ENCODE results near the gene TERT. TPM values are rescaled to one million over a fixed set of nuclear protein-coding genes. Genes with fewer than 3 reads are reported as not detected.

The TERT gene
- total and polyA plus RNA-seq, 2 of the 13 experiments (the other 11 are each of a cell fraction or from before 2014, with no cell fraction given): 4.3 to 5.9 TPM

DNA sequence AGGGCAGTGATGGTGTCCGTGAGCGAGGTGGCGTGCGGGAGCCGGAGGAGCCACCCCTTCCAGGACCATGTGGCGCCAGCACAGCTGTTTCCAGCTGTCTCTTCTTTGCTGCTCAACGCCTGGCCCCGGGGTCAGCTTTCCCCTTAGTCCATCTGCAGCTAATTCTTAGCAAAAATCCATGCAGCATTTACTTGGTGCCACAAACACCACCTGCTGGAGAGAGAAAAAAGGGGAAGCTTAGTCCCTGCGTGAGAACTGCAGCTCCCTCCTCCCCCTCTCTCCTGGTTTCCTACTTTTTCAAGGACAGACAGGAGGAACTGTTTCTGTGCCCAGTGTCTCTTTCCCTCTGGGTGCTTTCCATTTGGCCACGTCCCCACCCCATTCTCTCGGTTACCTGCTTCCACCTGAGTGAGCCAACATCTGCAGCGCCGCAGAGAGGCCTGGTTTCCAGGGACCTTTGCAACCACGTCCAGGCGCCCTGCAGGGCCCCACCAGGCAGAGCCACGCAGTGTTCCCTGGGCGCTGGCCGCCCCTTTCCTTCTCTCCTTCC lies 90.1 kb downstream of the TERT start (continued):
- TF ChIP-seq, protein P1, sequence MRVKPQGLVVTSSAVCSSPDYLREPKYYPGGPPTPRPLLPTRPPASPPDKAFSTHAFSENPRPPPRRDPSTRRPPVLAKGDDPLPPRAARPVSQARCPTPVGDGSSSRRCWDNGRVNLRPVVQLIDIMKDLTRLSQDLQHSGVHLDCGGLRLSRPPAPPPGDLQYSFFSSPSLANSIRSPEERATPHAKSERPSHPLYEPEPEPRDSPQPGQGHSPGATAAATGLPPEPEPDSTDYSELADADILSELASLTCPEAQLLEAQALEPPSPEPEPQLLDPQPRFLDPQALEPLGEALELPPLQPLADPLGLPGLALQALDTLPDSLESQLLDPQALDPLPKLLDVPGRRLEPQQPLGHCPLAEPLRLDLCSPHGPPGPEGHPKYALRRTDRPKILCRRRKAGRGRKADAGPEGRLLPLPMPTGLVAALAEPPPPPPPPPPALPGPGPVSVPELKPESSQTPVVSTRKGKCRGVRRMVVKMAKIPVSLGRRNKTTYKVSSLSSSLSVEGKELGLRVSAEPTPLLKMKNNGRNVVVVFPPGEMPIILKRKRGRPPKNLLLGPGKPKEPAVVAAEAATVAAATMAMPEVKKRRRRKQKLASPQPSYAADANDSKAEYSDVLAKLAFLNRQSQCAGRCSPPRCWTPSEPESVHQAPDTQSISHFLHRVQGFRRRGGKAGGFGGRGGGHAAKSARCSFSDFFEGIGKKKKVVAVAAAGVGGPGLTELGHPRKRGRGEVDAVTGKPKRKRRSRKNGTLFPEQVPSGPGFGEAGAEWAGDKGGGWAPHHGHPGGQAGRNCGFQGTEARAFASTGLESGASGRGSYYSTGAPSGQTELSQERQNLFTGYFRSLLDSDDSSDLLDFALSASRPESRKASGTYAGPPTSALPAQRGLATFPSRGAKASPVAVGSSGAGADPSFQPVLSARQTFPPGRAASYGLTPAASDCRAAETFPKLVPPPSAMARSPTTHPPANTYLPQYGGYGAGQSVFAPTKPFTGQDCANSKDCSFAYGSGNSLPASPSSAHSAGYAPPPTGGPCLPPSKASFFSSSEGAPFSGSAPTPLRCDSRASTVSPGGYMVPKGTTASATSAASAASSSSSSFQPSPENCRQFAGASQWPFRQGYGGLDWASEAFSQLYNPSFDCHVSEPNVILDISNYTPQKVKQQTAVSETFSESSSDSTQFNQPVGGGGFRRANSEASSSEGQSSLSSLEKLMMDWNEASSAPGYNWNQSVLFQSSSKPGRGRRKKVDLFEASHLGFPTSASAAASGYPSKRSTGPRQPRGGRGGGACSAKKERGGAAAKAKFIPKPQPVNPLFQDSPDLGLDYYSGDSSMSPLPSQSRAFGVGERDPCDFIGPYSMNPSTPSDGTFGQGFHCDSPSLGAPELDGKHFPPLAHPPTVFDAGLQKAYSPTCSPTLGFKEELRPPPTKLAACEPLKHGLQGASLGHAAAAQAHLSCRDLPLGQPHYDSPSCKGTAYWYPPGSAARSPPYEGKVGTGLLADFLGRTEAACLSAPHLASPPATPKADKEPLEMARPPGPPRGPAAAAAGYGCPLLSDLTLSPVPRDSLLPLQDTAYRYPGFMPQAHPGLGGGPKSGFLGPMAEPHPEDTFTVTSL (CRISPR knock-in tag; IDR thresholded peaks at IDR 0.05; ENCODE audit: borderline replicate concordance): no peak
- TF ChIP-seq, protein P2, sequence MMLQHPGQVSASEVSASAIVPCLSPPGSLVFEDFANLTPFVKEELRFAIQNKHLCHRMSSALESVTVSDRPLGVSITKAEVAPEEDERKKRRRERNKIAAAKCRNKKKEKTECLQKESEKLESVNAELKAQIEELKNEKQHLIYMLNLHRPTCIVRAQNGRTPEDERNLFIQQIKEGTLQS (CRISPR knock-in tag; IDR thresholded peaks at IDR 0.05): no peak
- no peak for TF ChIP-seq KAT2B (IDR thresholded peaks at IDR 0.05; ENCODE audit: borderline replicate concordance, low read depth, low read length)
- TF ChIP-seq ZBTB38 (CRISPR knock-in tag; IDR thresholded peaks at IDR 0.05): no peak
- TF ChIP-seq MEF2D (CRISPR knock-in tag; IDR thresholded peaks at IDR 0.05): no peak
- TF ChIP-seq NFE2L2 (IDR thresholded peaks at IDR 0.05; ENCODE audit: low read length): no peak
- no peak for TF ChIP-seq ZNF747 (CRISPR knock-in tag; IDR thresholded peaks at IDR 0.05; ENCODE audit: borderline replicate concordance)
- no peak for TF ChIP-seq ZNF546 (CRISPR knock-in tag; conservative IDR thresholded peaks at IDR 0.05)
- TF ChIP-seq, protein P3, sequence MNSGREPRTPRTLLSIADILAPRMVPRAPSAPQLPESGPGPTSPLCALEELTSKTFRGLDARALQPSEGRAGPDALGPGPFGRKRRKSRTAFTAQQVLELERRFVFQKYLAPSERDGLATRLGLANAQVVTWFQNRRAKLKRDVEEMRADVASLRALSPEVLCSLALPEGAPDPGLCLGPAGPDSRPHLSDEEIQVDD (CRISPR knock-in tag; IDR thresholded peaks at IDR 0.05; ENCODE audit: borderline replicate concordance): no peak
- no peak for TF ChIP-seq ZNF124 (CRISPR knock-in tag; IDR thresholded peaks at IDR 0.05)
- no peak for TF ChIP-seq FOXA1 (IDR thresholded peaks at IDR 0.05)
- TF ChIP-seq FOXA1 (CRISPR knock-in tag; IDR thresholded peaks at IDR 0.05): no peak
- TF ChIP-seq, protein P4, sequence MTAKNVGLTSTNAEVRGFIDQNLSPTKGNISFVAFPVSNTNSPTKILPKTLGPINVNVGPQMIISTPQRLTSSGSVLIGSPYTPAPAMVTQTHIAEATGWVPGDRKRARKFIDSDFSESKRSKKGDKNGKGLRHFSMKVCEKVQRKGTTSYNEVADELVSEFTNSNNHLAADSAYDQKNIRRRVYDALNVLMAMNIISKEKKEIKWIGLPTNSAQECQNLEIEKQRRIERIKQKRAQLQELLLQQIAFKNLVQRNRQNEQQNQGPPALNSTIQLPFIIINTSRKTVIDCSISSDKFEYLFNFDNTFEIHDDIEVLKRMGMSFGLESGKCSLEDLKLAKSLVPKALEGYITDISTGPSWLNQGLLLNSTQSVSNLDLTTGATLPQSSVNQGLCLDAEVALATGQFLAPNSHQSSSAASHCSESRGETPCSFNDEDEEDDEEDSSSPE (CRISPR knock-in tag; IDR thresholded peaks at IDR 0.05): no peak
- TF ChIP-seq MXI1 (IDR thresholded peaks at IDR 0.05; ENCODE audit: borderline replicate concordance, low read depth, low read length): no peak
- TF ChIP-seq, protein P5, sequence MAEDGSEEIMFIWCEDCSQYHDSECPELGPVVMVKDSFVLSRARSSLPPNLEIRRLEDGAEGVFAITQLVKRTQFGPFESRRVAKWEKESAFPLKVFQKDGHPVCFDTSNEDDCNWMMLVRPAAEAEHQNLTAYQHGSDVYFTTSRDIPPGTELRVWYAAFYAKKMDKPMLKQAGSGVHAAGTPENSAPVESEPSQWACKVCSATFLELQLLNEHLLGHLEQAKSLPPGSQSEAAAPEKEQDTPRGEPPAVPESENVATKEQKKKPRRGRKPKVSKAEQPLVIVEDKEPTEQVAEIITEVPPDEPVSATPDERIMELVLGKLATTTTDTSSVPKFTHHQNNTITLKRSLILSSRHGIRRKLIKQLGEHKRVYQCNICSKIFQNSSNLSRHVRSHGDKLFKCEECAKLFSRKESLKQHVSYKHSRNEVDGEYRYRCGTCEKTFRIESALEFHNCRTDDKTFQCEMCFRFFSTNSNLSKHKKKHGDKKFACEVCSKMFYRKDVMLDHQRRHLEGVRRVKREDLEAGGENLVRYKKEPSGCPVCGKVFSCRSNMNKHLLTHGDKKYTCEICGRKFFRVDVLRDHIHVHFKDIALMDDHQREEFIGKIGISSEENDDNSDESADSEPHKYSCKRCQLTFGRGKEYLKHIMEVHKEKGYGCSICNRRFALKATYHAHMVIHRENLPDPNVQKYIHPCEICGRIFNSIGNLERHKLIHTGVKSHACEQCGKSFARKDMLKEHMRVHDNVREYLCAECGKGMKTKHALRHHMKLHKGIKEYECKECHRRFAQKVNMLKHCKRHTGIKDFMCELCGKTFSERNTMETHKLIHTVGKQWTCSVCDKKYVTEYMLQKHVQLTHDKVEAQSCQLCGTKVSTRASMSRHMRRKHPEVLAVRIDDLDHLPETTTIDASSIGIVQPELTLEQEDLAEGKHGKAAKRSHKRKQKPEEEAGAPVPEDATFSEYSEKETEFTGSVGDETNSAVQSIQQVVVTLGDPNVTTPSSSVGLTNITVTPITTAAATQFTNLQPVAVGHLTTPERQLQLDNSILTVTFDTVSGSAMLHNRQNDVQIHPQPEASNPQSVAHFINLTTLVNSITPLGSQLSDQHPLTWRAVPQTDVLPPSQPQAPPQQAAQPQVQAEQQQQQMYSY (CRISPR knock-in tag; IDR thresholded peaks at IDR 0.05): no peak
- TF ChIP-seq, protein P6, sequence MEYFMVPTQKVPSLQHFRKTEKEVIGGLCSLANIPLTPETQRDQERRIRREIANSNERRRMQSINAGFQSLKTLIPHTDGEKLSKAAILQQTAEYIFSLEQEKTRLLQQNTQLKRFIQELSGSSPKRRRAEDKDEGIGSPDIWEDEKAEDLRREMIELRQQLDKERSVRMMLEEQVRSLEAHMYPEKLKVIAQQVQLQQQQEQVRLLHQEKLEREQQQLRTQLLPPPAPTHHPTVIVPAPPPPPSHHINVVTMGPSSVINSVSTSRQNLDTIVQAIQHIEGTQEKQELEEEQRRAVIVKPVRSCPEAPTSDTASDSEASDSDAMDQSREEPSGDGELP (IDR thresholded peaks at IDR 0.05; ENCODE audit: borderline replicate concordance, low read depth): peak; percentile 80

All from HepG2 (cell line).